HG03558 (cell line): Measurements from ENCODE around the gene GJB5.
"Not testable (repeated sequence)": the region's sequence is repeated elsewhere in the genome, so short reads cannot be mapped to it uniquely, and the experiment has no call there.

ENCODE experiments used
- ATAC-seq: cut with Tn5 transposase; IDR thresholded peaks from one replicate; pipeline ENCODE4 v1.9.1; 2021; ENCODE audit warnings: moderate number of reproducible peaks; ENCODE audit not compliant: unreplicated experiment; ENCODE audit errors: extremely low read depth

GJB5 gene

DNA sequence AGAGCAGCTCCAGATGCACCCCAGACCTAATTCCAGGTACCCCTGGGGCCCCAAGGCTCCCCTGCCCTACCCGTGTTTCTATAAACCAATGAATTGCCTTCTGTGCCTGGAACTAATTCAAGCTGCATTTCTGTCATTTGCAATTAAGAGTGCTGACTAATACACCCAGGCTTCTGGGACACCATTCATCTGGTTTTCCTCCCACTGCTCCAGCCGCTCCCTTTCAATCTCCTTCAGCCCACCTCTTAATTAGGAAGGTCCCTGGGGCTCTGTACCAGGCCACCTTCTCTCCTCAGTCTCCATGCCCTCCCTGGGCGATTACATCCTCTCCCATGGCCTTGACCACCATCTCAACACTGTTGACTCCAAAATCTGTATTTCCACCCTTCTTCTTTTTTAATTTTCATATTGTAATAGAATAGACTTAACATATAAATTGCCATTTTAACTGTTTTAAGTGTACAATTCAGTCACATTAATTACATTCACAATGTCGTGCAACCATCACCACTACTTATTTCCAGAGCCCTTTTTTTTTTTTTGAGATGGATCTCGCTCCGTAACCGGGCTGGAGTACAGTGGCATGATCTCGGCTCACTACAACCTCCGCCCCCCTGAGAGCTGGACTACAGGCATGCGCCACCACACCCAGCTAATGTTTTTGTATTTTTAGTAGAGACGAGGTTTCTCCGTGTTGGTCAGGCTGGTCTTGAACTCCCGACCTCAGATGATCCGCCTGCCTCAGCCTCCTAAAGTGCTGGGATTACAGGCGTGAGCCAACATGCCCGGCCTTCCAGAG, 16.9 kb downstream of the GJB5 start:
- ATAC-seq, result no peak

DNA sequence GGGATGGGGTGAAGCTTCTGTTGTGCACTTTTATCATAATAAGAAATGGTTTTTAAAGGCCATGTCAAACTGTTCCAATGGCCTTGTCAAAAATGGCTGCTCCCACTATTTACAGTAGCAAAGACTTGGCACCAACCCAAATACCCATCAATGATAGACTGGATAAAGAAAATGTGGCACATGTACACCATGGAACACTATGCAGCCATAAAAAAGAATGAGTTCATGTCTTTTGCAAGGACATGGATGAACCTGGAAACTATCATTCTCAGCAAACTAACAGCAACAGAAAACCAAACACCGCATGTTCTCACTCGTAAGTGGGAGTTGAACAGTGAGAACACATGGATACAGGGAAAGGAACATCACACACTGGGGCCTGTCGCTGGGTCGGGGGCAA, 18.3 kb downstream of the GJB5 start:
- not testable (repeated sequence) for ATAC-seq

DNA sequence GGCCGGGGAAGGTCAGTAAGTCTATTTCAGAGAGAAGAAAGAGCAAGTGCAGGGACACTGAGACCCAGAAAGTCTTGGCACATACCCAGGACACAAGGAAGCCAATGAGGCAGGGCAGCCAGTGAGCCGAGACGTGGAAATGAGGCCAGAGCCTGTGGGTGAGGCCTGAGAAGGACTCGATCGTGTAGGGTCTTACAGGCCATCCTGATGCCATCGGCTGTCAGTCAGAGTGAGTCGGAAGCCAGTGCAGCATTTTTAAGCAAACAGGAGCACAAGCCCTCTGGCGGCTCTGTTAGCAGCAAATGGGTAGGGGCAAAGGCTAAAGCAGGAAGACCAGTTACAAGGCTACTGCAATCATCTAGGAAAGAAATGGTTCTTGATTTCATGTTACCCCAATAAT, 20.1 kb downstream of the GJB5 start:
- no peak for ATAC-seq

DNA sequence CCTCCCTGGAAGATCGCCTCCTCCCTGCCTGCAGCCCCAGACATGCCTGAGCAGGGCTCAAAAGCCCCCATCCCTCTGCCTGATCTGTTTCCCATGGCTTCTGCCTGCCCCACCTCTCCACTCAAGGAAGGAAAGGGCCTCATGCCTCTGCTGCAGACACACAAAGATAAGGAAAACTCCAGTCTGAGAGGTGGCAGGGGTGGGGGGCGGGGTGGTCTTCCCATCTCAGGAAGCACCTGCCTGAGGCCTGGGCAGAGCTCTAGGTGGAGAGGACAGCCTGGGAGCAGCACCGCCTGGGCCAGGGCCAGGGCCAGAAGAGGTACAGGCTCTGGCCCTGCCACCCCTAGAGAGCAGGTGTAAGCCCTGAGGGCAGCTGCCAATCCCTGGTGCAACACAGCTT, 22.1 kb downstream of the GJB5 start:
- no peak for ATAC-seq

DNA sequence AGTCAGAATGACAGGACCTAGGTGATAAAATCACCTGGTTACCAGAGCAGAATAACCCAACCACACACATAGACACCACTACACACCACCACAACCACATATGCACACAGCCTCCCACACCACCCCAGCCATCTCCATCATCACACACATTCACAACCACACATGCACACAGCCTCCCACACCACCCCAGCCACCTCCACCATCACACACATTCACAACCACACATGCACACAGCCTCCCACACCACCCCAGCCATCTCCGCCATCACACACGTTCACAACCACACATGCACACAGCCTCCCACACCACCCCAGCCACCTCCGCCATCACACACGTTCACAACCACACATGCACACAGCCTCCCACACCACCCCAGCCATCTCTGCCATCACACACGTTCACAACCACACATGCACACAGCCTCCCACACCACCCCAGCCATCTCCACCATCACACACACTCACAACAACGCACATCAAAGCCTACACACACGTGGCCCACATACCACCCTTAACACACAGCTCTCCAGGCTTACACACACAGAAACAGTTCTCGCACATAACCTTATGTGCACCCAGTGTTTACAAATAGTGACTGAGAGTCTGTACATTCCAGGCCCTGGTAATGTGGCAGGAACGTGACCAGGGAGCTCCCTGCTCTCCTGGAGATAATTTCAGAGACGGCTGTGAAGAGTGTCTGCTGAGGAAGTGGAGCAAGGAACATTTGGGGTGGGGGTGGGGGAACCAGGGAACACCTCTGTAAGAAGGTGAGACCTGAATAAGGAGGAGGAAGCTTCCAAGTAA, 22.9 kb downstream of the GJB5 start:
- no peak for ATAC-seq

DNA sequence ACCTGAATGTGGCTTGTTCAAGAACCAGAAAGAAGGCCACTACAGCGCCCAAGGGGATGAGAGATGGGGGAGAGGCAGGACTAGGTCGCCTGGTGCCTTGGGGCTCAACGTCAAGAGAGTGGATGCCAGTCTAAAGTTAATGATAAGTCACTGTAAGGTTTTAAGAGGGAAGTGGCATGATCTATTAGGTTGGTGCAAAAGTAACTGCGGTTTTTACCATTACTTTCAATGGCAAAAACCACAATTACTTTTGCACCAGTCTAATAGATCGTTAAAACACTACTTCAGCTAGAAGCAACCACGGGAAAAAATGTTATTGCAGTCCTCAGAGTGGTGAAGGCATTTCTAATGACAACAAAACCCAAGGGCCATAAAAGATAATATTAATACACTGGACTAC, 23.5 kb downstream of the GJB5 start:
- no peak for ATAC-seq

DNA sequence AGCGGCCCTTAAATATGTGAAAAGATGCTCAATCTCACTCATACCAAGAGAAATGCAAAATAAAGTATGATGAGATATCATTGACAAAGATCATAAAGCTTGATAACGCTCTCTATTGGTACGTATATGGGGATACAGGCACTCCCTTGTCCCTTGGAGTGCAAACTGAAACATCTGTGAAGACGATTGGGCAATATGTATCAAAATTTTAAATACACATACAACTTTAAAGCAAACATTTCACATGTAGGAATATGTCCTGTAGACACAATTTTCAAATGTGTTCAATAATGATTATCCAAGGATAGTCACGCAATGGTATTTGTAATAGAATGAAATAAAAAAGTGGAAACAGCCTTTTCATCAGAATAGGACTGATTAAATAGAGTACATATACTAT, 24.2 kb downstream of the GJB5 start:
- no peak for ATAC-seq

DNA sequence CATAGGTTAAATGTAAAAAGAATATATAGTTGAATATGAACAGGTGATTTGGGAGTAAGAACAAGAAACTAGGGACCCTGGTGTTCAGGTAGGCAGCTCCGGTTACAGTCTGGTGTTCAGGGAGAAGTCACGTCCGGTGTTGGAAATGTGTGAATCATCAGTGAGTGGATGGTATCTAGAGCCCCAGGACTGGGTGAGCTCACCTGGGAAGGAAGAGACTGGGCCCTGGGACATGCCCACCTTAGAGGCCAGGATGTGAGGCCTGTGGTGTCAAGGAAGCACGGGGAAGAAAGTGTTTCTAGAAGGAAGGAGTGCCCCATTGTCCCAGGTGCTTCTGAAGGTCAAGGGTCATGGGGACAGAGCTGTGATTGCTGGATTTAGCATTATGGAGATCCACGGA, 24.7 kb downstream of the GJB5 start:
- ATAC-seq, result no peak

DNA sequence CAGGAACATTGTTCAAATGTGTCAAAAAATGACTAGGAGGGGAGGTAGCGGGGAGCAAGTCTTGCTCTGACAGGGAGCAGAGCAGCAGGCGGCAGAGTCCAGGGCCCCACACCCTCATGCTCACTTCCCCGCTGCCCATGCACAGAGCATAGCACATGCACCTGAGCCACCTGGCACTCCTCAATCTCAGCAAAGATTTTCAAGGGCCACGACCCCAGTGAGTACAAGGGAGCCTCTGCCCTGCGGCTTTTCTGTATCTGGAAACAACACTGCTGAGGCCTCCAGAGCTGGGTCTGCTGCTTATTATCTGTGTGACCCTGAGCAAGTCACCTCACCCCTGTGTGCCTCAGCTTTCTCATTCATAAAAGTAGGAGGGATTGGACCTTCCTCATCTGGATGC, 25.1 kb downstream of the GJB5 start:
- no peak for ATAC-seq

DNA sequence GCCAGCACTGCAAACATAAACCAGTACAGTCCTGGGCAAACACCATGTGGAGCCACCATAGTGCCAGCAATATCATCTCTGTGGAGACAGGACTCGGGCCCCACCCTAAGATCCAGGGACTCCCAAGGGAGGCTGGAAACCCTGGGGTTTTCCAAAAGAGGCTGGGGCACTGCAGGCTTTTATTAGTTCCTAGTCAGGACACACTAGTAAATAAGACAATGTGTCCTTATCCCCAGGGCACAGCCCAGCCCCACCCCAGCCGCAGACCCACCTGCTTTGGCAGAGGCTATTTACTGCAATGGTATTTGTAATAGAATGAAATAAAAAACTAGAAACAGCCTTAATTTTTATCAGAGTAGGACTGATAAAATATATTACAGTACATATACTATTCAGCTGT, 25.7 kb downstream of the GJB5 start:
- no peak for ATAC-seq

DNA sequence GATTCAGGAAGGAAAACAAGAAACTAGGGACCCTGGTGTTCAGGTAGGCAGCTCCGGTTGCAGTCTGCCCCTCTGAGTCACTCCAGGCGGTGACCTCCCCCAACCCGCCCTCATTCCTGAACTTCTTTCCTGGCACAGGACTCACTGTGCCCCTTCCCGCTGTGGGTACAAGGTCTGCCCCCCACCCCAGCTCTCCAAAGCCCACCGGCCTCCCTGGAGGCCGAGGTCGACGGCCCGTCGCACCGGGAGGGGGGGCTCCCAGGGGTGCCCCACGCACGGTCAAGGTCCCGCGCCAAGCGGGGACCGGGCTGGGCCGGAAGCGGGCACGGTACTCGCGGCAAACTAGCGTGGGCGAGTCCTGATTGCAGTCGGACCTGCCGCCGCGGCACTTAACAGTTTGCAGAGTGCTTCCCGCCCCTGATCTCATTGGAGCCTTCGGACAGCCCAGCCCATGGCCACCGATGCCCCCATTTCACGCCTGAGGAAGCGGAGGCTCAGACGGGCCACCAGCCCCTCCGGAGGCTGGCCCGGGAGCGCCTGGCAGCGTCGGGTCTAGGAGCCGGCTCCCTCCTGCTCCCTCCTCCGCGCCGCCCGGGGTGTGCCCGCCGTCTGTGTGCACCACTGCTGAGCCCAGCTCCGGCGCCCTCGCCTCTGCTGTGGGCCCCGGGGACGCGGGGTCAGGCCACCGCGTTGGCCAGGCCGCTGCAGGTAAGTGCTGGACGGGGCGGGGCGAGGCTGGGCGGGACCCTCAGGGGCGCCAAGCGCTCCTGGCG, 26.4 kb downstream of the GJB5 start, which contains the start of gene GJB3:
Gene GJB3 (plus strand): TSS at position 144 of the 773 bp plus-strand sequence. CDS start 3,549 bp downstream, outside the sequence.
- no peak for ATAC-seq

DNA sequence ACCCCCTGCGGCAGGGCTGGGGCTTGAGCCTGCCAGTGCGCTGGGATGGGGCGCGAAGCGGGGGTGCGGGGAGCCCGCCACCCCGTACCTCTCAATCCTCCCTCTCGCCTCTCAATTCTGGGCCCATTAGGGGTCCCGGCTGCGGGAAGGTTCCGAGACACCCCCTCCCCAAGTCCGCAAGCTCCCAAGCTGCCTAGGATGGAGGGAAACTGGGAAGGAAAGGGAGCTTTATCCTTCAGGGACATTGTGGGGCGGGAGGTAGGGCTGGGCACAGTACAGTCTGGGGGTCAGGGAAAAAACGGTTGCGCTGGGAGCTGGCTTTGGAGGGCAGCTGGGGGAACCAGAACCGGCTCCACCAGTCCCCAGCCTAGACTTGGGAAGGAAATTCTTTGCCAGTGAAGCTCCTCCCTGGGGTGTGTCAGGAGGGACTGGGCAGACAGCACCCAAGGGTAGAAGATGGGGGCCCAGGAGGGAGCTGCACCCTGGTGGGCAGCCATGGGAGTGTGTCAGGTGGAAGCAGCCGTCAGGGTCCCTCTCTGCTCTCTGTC, 27.1 kb downstream of the GJB5 start:
- ATAC-seq, result no peak

DNA sequence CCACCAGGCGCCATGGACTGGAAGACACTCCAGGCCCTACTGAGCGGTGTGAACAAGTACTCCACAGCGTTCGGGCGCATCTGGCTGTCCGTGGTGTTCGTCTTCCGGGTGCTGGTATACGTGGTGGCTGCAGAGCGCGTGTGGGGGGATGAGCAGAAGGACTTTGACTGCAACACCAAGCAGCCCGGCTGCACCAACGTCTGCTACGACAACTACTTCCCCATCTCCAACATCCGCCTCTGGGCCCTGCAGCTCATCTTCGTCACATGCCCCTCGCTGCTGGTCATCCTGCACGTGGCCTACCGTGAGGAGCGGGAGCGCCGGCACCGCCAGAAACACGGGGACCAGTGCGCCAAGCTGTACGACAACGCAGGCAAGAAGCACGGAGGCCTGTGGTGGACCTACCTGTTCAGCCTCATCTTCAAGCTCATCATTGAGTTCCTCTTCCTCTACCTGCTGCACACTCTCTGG, 29.9 kb downstream of the GJB5 start:
- ATAC-seq, result no peak

DNA sequence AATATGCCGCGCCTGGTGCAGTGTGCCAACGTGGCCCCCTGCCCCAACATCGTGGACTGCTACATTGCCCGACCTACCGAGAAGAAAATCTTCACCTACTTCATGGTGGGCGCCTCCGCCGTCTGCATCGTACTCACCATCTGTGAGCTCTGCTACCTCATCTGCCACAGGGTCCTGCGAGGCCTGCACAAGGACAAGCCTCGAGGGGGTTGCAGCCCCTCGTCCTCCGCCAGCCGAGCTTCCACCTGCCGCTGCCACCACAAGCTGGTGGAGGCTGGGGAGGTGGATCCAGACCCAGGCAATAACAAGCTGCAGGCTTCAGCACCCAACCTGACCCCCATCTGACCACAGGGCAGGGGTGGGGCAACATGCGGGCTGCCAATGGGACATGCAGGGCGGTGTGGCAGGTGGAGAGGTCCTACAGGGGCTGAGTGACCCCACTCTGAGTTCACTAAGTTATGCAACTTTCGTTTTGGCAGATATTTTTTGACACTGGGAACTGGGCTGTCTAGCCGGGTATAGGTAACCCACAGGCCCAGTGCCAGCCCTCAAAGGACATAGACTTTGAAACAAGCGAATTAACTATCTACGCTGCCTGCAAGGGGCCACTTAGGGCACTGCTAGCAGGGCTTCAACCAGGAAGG, 30.5 kb downstream of the GJB5 start:
- ATAC-seq, result no peak

DNA sequence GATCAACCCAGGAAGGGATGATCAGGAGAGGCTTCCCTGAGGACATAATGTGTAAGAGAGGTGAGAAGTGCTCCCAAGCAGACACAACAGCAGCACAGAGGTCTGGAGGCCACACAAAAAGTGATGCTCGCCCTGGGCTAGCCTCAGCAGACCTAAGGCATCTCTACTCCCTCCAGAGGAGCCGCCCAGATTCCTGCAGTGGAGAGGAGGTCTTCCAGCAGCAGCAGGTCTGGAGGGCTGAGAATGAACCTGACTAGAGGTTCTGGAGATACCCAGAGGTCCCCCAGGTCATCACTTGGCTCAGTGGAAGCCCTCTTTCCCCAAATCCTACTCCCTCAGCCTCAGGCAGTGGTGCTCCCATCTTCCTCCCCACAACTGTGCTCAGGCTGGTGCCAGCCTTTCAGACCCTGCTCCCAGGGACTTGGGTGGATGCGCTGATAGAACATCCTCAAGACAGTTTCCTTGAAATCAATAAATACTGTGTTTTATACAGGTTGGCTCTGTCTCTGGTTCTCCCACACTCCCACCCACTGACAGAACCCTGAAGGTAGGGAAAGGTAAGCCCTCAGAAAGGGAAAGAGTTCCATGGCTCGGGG, 31.1 kb downstream of the GJB5 start:
- ATAC-seq, result no peak

DNA sequence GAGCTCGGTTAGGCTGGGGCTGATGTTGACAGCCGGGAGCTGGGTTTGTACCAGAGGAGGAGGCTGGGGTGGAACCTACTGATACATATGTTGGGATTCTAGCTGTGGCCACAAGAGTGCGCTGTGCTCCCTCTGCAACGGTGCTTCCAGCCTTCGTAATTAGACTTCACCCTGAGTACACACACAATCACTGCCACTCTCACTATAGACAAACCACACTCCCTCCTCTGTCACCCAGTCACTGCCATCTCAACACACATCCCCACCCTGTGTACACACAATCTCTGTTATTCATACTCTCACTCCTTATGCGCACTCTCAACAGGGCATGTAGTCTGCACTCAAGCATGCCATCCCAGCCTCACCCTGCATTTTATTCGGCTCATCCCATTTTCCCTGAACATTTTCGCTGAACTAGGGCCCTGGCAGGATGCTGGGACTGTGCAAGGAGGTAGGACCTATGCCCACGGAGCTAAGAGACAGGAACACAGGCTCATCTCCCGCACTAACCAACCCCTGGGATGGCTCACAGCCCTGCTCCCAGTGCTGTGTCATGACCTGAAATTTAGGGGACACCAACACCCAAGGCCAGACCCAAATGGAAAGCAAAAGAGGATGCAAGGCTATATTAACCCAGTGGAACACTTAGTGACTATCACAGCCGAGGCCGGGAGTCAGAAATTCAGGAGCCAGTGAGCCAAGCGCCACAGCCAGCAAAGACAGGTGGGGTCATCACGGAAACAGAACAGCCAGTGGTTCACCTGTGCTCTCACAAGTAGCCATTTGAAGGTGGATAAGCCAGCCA, 31.9 kb downstream of the GJB5 start:
- ATAC-seq, result no peak

DNA sequence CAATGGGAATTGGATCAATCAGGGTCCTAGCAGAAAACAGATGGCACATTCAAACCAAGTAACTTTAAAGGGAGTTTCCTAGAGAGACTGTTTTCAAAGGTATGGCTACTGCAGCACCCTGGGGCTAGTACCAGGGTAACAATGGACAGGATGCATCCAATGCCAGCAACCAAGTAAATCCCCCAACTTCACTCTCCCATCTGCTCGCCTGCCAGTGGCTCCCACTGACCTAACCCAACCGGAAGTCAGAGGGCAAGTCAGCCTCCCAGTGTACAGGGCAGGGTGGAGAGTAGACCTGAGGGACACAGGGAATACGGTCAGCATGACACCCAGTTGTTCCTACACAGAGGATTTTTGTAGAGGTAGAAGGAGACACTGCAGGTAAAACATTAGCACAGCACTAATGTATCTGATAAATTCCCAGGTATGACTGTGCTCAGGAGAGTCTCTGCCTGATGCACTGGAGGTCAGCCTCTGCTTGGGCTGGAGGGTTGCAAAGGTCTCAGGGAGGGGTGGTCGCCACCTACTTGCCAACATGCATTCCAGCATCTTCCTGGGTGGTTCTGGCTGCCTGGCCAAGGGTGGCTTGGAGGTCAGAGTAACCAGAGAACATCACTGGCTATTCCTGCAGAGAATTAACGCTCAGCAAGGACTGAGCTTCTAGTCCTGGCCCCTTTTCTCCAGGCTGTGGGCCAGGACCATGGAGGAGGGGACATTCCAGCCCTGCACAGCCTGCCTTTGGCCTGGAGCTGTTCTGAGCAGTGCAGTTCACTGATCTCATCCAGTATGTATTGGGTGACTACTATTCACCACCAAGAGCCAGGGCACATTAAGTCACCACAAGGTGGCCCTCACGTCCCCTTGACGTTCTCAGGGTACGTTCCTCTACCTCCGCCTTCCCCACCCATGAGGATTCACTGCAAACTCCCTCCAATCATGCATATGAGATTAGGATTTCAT, 32.9 kb downstream of the GJB5 start:
- ATAC-seq, result no peak

DNA sequence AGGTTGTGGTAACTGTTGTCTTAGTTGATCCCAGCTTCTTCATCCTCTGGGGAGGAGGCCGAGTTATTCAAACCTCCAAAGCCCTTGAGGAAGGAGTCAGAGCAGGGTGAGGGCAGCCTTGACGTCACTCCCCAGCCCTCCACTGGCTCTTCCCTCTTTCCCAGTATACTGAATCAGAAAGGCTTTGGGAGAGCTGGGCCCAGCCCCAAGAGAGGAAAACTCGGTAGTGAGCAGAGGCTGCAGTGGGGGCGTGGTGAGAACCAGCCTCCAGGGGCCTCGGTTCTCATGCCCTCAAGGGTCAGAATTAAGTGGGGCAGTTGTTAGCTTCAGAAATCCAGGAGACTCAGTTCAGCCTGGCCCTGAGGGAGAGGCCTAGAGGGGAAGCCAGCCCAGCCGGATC, 36.1 kb downstream of the GJB5 start:
- no peak for ATAC-seq
